DOHH2 (cell line): ENCODE data around the gene BRSK2.
A peak's percentile ranks its signal among the peaks of the same experiment; 100 is the strongest.

ENCODE experiments used
- H3F3A ChIP-seq: fragments of 200-600 bp; sonication (generic), shearing (Covaris generic); 2 replicates; pipeline ENCODE4 v1.6.0; 2016; ENCODE audit warnings: antibody characterized with exemption, mild to moderate bottlenecking; ENCODE audit not compliant: control insufficient read depth, insufficient read depth
- H3K27ac ChIP-seq: fragments of 200-600 bp; sonication (generic); 2 replicates; pipeline ENCODE4 v1.5.1; 2014; ENCODE audit warnings: low read depth, mild to moderate bottlenecking, low read length, moderate library complexity
- H3K27me3 ChIP-seq: fragments of 200-600 bp; sonication (generic); 2 replicates; pipeline ENCODE4 v1.6.1; 2014; ENCODE audit warnings: mild to moderate bottlenecking, low read length, mixed read lengths; ENCODE audit not compliant: control insufficient read depth
- H3K36me3 ChIP-seq: fragments of 200-600 bp; sonication (generic); 2 replicates; pipeline ENCODE4 v1.6.1; 2014; ENCODE audit warnings: mild to moderate bottlenecking, low read length, moderate library complexity, mixed read lengths; ENCODE audit not compliant: control insufficient read depth
- H3K4me1 ChIP-seq: fragments of 200-600 bp; sonication (generic); 2 replicates; pipeline ENCODE4 v1.6.1; 2014; ENCODE audit warnings: mild to moderate bottlenecking, low read length, mixed read lengths; ENCODE audit not compliant: control insufficient read depth
- H3K4me2 ChIP-seq: fragments of 200-600 bp; sonication (generic); 2 replicates; pipeline ENCODE4 v1.6.0; 2014; ENCODE audit warnings: mild to moderate bottlenecking, low read length, moderate library complexity
- H3K4me3 ChIP-seq: fragments of 200-600 bp; sonication (generic); 2 replicates; pipeline ENCODE4 v1.5.1; 2014; ENCODE audit warnings: mild to moderate bottlenecking, low read length, mixed read lengths
- H3K79me2 ChIP-seq: fragments of 200-600 bp; sonication (generic); 2 replicates; pipeline ENCODE4 v1.6.1; 2014; ENCODE audit warnings: mild to moderate bottlenecking, low read length, mixed read lengths; ENCODE audit not compliant: control insufficient read depth
- H3K9me2 ChIP-seq: fragments of 200-600 bp; sonication (generic); replicated peaks from 2 replicates; pipeline ENCODE4 v1.6.1; 2014; ENCODE audit warnings: mild to moderate bottlenecking, low read length, mixed read lengths; ENCODE audit not compliant: control insufficient read depth
- H3K9me3 ChIP-seq: fragments of 200-600 bp; sonication (generic); 2 replicates; pipeline ENCODE4 v1.6.1; 2014; ENCODE audit warnings: antibody characterized with exemption, low read length, mixed read lengths; ENCODE audit not compliant: control insufficient read depth, insufficient read depth
- H4K20me1 ChIP-seq: fragments of 200-600 bp; sonication (generic); 2 replicates; pipeline ENCODE4 v1.6.0; 2014; ENCODE audit warnings: low read depth, mild to moderate bottlenecking, antibody characterized with exemption, low read length, moderate library complexity; ENCODE audit not compliant: control insufficient read depth, insufficient read depth
- CTCF ChIP-seq: fragments of 200-600 bp; sonication (generic); IDR thresholded peaks from one replicate; pipeline ENCODE4 v1.5.1; 2014; ENCODE audit warnings: antibody characterized with exemption, mild to moderate bottlenecking, low read depth, low read length; ENCODE audit not compliant: poor library complexity, severe bottlenecking
- EZH2phosphoT487 ChIP-seq: fragments of 200-600 bp; sonication (generic); IDR thresholded peaks from 2 replicates; pipeline ENCODE4 v1.6.1; 2017; ENCODE audit warnings: borderline replicate concordance, mild to moderate bottlenecking, antibody characterized with exemption, low read length, moderate library complexity, mixed read lengths

BRSK2 gene

DNA sequence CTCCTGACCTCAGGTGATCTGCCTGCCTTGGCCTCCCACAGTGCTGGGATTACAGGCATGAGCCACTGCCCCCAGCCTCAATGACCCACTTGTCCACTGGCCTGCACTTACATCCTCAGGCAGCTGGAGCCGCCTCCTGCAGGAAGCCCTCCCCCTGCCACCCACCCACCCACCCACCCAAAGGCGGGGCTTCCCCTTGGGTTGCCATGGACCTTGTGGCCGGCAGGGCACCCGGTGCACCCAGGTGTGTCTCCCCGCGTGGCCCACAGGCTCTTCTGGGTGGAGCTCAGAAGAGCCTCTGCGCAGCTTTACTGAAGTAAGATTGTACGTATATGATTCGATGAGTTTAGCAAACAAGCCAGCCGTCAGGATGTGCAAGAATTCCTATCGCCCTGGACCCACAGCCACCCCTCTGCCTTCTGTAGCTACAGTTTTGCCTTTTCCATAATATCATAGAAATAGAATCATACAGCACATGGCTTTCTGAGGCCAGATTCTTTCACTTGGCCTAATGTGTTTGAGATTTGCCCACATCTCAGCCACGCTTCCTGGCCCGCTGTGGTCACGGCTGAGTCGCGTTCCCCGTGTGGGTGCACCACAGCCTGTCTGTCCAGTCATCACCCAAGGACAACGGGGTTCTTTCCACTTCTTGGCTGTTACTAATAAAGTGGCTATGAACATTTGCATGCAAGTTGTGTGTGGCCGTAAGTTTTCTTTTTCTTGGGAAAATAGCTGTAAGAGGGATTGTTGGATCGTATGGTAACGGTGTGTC lies 5.3 kb upstream of the BRSK2 start:
- H3K4me1 ChIP-seq: 0 out of 2 replicates have a peak, but pooled peaks cover 5% of the 10 kb centered on the region
- TF ChIP-seq EZH2phosphoT487 (no peak), CTCF (no peak)
- no peaks in the 10 kb centered on the region for H3K36me3 ChIP-seq
- no peak overlapping the region for H3K4me2 ChIP-seq
- H3K79me2 ChIP-seq: no peaks in the 10 kb centered on the region
- H4K20me1 ChIP-seq: no peaks in the 10 kb centered on the region
- no peak overlapping the region for H3K27ac ChIP-seq
- H3K27me3 ChIP-seq: no peaks in the 10 kb centered on the region; the same call in 1 of the 2 replicates
- no peaks in the 10 kb centered on the region for H3F3A ChIP-seq
- no peaks in the 10 kb centered on the region for H3K9me2 ChIP-seq
- H3K4me3 ChIP-seq: no peak overlapping the region
- no peaks in the 10 kb centered on the region for H3K9me3 ChIP-seq

GRCh38 chr11:1387521-1387920 lies 2.2 kb upstream of the BRSK2 start:
- Histone ChIP-seq H3K27me3 (no peaks in the 10 kb centered on the region; the same call in 1 of the 2 replicates), H3K4me1 (0 out of 2 replicates have a peak, but pooled peaks cover 5% of the 10 kb centered on the region), H3F3A (no peaks in the 10 kb centered on the region), H3K27ac (no peak overlapping the region), H3K36me3 (no peaks in the 10 kb centered on the region), H4K20me1 (no peaks in the 10 kb centered on the region), H3K4me2 (no peak overlapping the region), H3K9me2 (no peaks in the 10 kb centered on the region), H3K9me3 (no peaks in the 10 kb centered on the region), H3K79me2 (no peaks in the 10 kb centered on the region), H3K4me3 (no peak overlapping the region)
- TF ChIP-seq EZH2phosphoT487: no peak

GRCh38 chr11:1387961-1388762 lies 1.6 kb upstream of the BRSK2 start:
- Histone ChIP-seq H4K20me1 (no peaks in the 10 kb centered on the region), H3K36me3 (no peaks in the 10 kb centered on the region), H3K4me2 (no peak overlapping the region), H3K79me2 (no peaks in the 10 kb centered on the region), H3K4me1 (0 out of 2 replicates have a peak, but pooled peaks cover 3% of the 10 kb centered on the region), H3K27me3 (no peaks in the 10 kb centered on the region), H3K9me3 (no peaks in the 10 kb centered on the region), H3K27ac (no peak overlapping the region), H3K4me3 (no peak overlapping the region), H3F3A (no peaks in the 10 kb centered on the region), H3K9me2 (no peaks in the 10 kb centered on the region)
- no peak for TF ChIP-seq EZH2phosphoT487
- TF ChIP-seq CTCF: peak; percentile 18

DNA sequence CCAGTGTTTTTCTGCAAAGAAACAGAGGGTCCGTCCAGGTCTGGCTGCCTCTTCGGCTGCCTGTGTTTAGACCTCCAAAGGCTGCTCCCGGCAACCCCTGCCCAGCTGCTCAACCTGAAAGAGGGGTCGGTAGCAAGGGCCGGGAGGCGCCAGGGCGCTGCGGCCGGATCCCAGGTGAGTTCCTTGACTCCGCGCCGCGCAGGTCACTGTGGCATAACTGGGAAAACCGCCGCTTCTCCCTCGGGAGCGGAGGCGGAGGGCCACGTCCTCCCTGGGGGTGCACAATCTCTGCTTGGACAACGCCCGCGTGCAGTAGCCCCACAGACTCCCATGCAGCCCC lies 1.0 kb upstream of the BRSK2 start:
- Histone ChIP-seq H3K27me3 (no peaks in the 10 kb centered on the region), H3K27ac (no peak overlapping the region)

More for the DNA sequence above, 1.0 kb upstream of the BRSK2 start:
- TF ChIP-seq CTCF (no peak), EZH2phosphoT487 (no peak)
- Histone ChIP-seq H3K79me2 (no peaks in the 10 kb centered on the region), H3K4me1 (no peaks in the 10 kb centered on the region), H3K36me3 (no peaks in the 10 kb centered on the region), H3K4me3 (no peak overlapping the region), H3K4me2 (no peak overlapping the region), H4K20me1 (no peaks in the 10 kb centered on the region), H3K9me3 (no peaks in the 10 kb centered on the region), H3K9me2 (no peaks in the 10 kb centered on the region), H3F3A (no peaks in the 10 kb centered on the region)
